Measurements from ENCODE around the gene FAU. TPM values are rescaled to one million over a fixed set of nuclear protein-coding genes. Genes with fewer than 3 reads are reported as not detected.
A peak's percentile ranks its signal among the peaks of the same experiment; 100 is the strongest.

Gene FAU
- total RNA-seq, 4 donors from 2014 or later, result 161 to 5,220 (median 1,903) TPM

GRCh38 chr11:65103476-65103875, 18.5 kb downstream of the FAU start:
- Histone ChIP-seq H3K9me3 (no peaks in the 10 kb centered on the region), H3K4me1 (no peaks in the 10 kb centered on the region), H3K4me3 (no peak overlapping the region), H3K27ac (no peak overlapping the region), H3K27me3 (no peaks in the 10 kb centered on the region), H3K36me3 (no peaks in the 10 kb centered on the region)
- intact Hi-C loops (cut with DNase I; ENCODE audit: low total_unique reads), result no loop called here
- no peak for DNase-seq
- TF ChIP-seq POLR2A (IDR thresholded peaks at IDR 0.05) (no peak), CTCF (IDR thresholded peaks at IDR 0.05) (no peak)

- no peak overlapping the region for H3K27ac ChIP-seq
- no peaks in the 10 kb centered on the region for H3K9me3 ChIP-seq
- TF ChIP-seq CTCF (IDR thresholded peaks at IDR 0.05) (no peak), POLR2A (IDR thresholded peaks at IDR 0.05) (no peak)
- no peak for DNase-seq
- H3K27me3 ChIP-seq, result no peaks in the 10 kb centered on the region
- no peak overlapping the region for H3K4me3 ChIP-seq
- no peaks in the 10 kb centered on the region for H3K4me1 ChIP-seq
- H3K36me3 ChIP-seq, result no peaks in the 10 kb centered on the region
- intact Hi-C loops (cut with DNase I; ENCODE audit: low total_unique reads), result no loop called here
Measured at GRCh38 chr11:65102142-65103095, 19.5 kb downstream of the FAU start.

- H3K36me3 ChIP-seq, result no peaks in the 10 kb centered on the region
- peaks cover 0 to 6% of the 10 kb centered on the region in 2 donors for H3K4me1 ChIP-seq
- no peak for TF ChIP-seq POLR2A (IDR thresholded peaks at IDR 0.05)
- no peak for TF ChIP-seq CTCF (IDR thresholded peaks at IDR 0.05)
- H3K4me3 ChIP-seq, result no peak overlapping the region
- no peaks in the 10 kb centered on the region for H3K27me3 ChIP-seq
- H3K9me3 ChIP-seq, result no peaks in the 10 kb centered on the region
- DNase-seq, result no peak
- no peak overlapping the region for H3K27ac ChIP-seq
- intact Hi-C loops (cut with DNase I; ENCODE audit: low total_unique reads), result no loop called here
Measured at GRCh38 chr11:65100674-65101350, 21.1 kb downstream of the FAU start.

GRCh38 chr11:65096926-65097325, 25.0 kb downstream of the FAU start:
- peak overlapping the region; percentile 85 to 91 for H3K27ac ChIP-seq
- intact Hi-C loops (cut with DNase I; ENCODE audit: low total_unique reads), result no loop called here
- no peaks in the 10 kb centered on the region for H3K27me3 ChIP-seq
- DNase-seq, result no peak
- no peaks in the 10 kb centered on the region for H3K9me3 ChIP-seq
- H3K36me3 ChIP-seq, result no peaks in the 10 kb centered on the region
- peak overlapping the region; percentile 80 to 91 for H3K4me3 ChIP-seq
- TF ChIP-seq CTCF (IDR thresholded peaks at IDR 0.05) (no peak), POLR2A (IDR thresholded peaks at IDR 0.05) (no peak)
- H3K4me1 ChIP-seq, result peaks cover 0 to 6% of the 10 kb centered on the region in 2 donors

Measured in uterus (tissue), 4 donors.